GM13977 (cell line): ENCODE data around the gene SKAP2.

Experiments
- DNase-seq: peaks from one replicate; pipeline ENCODE4 v3.0.0; 2012; ENCODE audit warnings: low spot score
- in situ Hi-C: fragments of 300-500 bp; cut with MboI; formaldehyde crosslinking; loops from one replicate; pipeline ENCODE4 v1.12.0; 2022; ENCODE audit warnings: low sequenced_read_pairs, low pct_unique_long_range_greater_than_20kb, mixed read lengths, inconsistent platforms; ENCODE audit not compliant: unreplicated experiment
- TF ChIP-seq, protein P1 (sequence below): IDR thresholded peaks from 2 replicates; pipeline ENCODE4 v1.5.1; 2012; ENCODE audit warnings: mild to moderate bottlenecking, control low read depth; ENCODE audit not compliant: insufficient read depth; ENCODE audit errors: extremely low read depth, missing control alignments

The SKAP2 gene

DNA sequence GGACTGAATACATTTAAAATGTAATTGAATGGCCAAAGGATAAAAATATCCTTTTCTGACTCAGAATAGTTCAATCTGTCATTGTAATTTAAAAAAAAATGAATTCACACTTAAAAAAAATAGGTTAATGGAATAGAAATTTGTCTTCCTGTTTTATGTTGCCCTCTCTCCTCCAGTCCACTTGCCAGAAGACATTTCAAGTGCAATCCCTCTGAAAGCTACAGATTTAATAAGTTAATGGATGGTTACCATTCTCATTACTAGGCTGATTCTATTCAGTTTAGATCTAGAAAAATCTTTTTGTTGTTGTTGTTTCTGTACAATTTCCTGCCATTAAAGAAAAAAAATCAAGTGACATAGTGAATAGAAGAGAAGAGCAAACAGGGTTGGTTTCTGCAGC, 142.9 kb downstream of the SKAP2 start:
- in situ Hi-C loops = no loop called here
- TF ChIP-seq, protein P1, sequence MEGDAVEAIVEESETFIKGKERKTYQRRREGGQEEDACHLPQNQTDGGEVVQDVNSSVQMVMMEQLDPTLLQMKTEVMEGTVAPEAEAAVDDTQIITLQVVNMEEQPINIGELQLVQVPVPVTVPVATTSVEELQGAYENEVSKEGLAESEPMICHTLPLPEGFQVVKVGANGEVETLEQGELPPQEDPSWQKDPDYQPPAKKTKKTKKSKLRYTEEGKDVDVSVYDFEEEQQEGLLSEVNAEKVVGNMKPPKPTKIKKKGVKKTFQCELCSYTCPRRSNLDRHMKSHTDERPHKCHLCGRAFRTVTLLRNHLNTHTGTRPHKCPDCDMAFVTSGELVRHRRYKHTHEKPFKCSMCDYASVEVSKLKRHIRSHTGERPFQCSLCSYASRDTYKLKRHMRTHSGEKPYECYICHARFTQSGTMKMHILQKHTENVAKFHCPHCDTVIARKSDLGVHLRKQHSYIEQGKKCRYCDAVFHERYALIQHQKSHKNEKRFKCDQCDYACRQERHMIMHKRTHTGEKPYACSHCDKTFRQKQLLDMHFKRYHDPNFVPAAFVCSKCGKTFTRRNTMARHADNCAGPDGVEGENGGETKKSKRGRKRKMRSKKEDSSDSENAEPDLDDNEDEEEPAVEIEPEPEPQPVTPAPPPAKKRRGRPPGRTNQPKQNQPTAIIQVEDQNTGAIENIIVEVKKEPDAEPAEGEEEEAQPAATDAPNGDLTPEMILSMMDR = no peak
- no peak for DNase-seq

DNA sequence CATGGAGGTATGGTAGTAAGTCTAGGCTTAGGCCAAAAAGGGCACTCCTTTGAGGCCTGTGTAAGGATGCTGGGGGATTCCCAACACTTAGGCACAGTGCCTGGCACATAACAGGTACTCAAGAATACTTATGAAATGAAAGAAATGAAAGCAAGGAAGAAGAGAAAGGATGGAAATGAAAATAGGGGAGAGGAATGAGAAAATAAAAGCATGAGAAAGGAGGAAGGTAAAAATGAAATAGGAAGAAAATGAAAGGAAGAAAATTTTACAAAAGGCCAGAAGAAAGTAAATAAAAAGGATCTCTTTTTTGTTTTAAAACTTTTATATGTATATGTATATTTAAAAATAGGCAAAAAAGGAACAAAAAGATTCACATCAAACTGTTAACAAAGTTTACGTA, 146.3 kb downstream of the SKAP2 start:
- TF ChIP-seq, protein P1 = no peak
- in situ Hi-C loops = no loop called here
- no peak for DNase-seq

- TF ChIP-seq, protein P1 = no peak
- DNase-seq = no peak
- in situ Hi-C loops = no loop called here
These were observed 150.0 kb downstream of the SKAP2 start for GRCh38 chr7:26714438-26714837.

DNA sequence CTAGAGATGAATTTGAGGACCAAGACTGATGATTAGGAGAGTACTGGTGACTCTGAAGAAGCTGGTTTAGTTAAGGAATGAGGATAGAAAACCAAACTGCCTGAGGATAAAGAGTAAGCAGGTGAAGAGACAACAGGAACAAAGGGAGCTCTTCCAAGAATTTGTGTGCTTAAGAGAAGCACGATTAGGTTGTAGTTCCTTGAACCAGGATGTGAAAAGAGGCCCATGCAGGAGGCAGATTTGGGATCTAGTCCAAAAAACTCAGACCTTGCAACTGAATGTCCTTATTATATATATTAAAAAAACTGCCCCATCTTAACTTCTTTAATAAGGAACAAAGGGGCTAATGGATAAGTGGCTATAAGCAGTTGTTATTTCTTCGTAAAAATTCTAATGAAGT, 150.4 kb downstream of the SKAP2 start:
- in situ Hi-C loops = no loop called here
- no peak for DNase-seq
- TF ChIP-seq, protein P1 = no peak

GRCh38 chr7:26709210-26709990, 155.0 kb downstream of the SKAP2 start:
- TF ChIP-seq, protein P1 = no peak
- in situ Hi-C loops = no loop called here
- DNase-seq = no peak

DNA sequence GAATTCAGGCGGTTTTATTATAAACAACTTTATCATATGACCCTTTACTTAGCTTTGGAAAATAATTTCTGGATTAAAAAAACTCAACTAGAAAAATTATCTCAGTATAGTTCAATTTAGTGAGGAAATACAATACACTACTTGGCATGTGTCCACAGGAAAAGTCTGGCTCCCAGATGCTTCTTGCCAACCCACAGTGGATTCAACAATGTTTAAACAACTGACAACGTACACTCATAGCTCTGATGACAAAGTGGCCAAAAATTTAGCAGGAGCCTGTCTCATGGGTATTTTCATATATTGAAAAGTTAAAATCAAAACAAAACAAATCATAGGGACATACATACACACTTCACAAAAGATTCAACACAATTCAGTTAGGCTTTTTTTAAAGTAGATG, 158.8 kb downstream of the SKAP2 start:
- TF ChIP-seq, protein P1 = no peak
- no peak for DNase-seq
- in situ Hi-C loops = no loop called here
